Measurements from ENCODE around the gene DUOX2. TPM values are rescaled to one million over a fixed set of nuclear protein-coding genes. Genes with fewer than 3 reads are reported as not detected.

DUOX2 gene
- total and polyA plus RNA-seq, 2 of the 8 experiments (the other 6 are each of a cell fraction or from before 2014, with no cell fraction given), result 0.08 TPM; not detected in 1

GRCh38 chr15:45161666-45162065 is 47.7 kb upstream of the DUOX2 start:
- ChIA-PET CTCF (ENCODE audit: partially characterized antibody) (interaction anchor here (0.6 to 41.8 kb wide), 12 partner anchors 11 to 487 kb away, joined by 3 to 1117 read pairs (median 8); partner anchors contain the start of gene SHF), POLR2A (ENCODE audit: partially characterized antibody) (interaction anchor here (1.1 to 2.9 kb wide), 4 partner anchors 11 to 241 kb away, joined by 3 to 8 read pairs (median 3); a partner anchor contains a TSS)
- H3K36me3 ChIP-seq (ENCODE audit: control insufficient read depth in 2 of 4, insufficient read depth in 4 of 4, low read length in 3 of 4), result no peaks in the 10 kb centered on the region
- H3K14ac ChIP-seq (ENCODE audit: insufficient read length), result no peak overlapping the region
- no peak overlapping the region for H3K27ac ChIP-seq (ENCODE audit: low read depth, low read length)
- H4K8ac ChIP-seq (ENCODE audit: extremely low read depth, insufficient read depth, low read length), result no peak overlapping the region
- FAIRE-seq (no peak), DNase-seq (ENCODE audit: low read depth in 1 of 2, low spot score in 2 of 2) (no peak)
- no peaks in the 10 kb centered on the region; a peak in 2 of 7 replicates for H3K27me3 ChIP-seq (replicated peaks in 1 of 4; ENCODE audit: control insufficient read depth in 3 of 4, extremely low read depth in 1 of 4, insufficient read depth in 3 of 4, low read length in 3 of 4)
- H3K4me2 ChIP-seq (ENCODE audit: insufficient read depth in 1 of 2, low read depth in 2 of 2, low read length in 2 of 2), result no peak overlapping the region
- 87% methylated on average over 13 of the region's 14 CpGs; no CpG with 5 or more reads in 1 of the 2 experiments for WGBS, 2 experiments (ENCODE audit: extremely low coverage in 1 of 2, insufficient coverage in 1 of 2, insufficient read length in 1 of 2, insufficient replicate concordance in 2 of 2, low coverage in 1 of 2, low lambda C conversion rate in 2 of 2, missing lambda C conversion rate in 1 of 2)
- TF ChIP-seq ZNF274 (IDR thresholded peaks at IDR 0.05; ENCODE audit: borderline replicate concordance, extremely low read depth, low read length), result no peak
- no peak for TF ChIP-seq GTF2F1 (IDR thresholded peaks at IDR 0.05; ENCODE audit: borderline replicate concordance, low read depth, low read length)
- no peak for TF ChIP-seq EZH2 (IDR thresholded peaks at IDR 0.05; ENCODE audit: low read depth, low read length, severe bottlenecking)
- no peak for TF ChIP-seq CHD2 (IDR thresholded peaks at IDR 0.05; ENCODE audit: low read length)
- TF ChIP-seq CHD1 (IDR thresholded peaks at IDR 0.05; ENCODE audit: low read depth, low read length), result no peak
- no peak for TF ChIP-seq GABPA (IDR thresholded peaks at IDR 0.05; ENCODE audit: borderline replicate concordance, insufficient read depth, low read length)
- TF ChIP-seq EGR1 (IDR thresholded peaks at IDR 0.05; ENCODE audit: borderline replicate concordance, low read depth, low read length), result no peak
- TF ChIP-seq SAP30 (IDR thresholded peaks at IDR 0.05; ENCODE audit: insufficient read depth, insufficient replicate concordance, low read length), result no peak
- no peak for TF ChIP-seq SRF (IDR thresholded peaks at IDR 0.05; ENCODE audit: low read depth, low read length)
- no peak for TF ChIP-seq RFX5 (IDR thresholded peaks at IDR 0.05; ENCODE audit: borderline replicate concordance, low read depth, low read length)
- no peak overlapping the region for H2BK120ac ChIP-seq (replicated peaks; ENCODE audit: low read depth, low read length)
- peaks cover 0 to 4% (median 0%) of the 10 kb centered on the region in 4 experiments; a peak in 4 of 7 replicates for H3K4me1 ChIP-seq (replicated peaks in 1 of 4; ENCODE audit: control insufficient read depth in 3 of 4, insufficient read depth in 4 of 4, low read length in 3 of 4)
- no peak overlapping the region for H2BK15ac ChIP-seq (ENCODE audit: low read length)
- H2AK5ac ChIP-seq (ENCODE audit: low read depth, low read length), result no peak overlapping the region
- H3K79me1 ChIP-seq (ENCODE audit: low read depth, low read length), result no peaks in the 10 kb centered on the region
- H3K23ac ChIP-seq (ENCODE audit: insufficient read length), result no peak overlapping the region
- no peak overlapping the region for H2BK20ac ChIP-seq (ENCODE audit: low read length)
- peaks cover 0 to 2% of the 10 kb centered on the region in 2 experiments for H4K20me1 ChIP-seq (replicated peaks in 1 of 2; ENCODE audit: control insufficient read depth in 1 of 2, insufficient read depth in 2 of 2, low read length in 2 of 2)
- no peak overlapping the region for H2BK12ac ChIP-seq (ENCODE audit: low read depth, low read length)
- H3K79me2 ChIP-seq (ENCODE audit: control insufficient read depth in 1 of 2, insufficient read depth in 2 of 2, low read length in 2 of 2), result no peaks in the 10 kb centered on the region
- no peak overlapping the region for H3K56ac ChIP-seq (replicated peaks; ENCODE audit: insufficient read length, low read depth, low read length)
- no peak overlapping the region for H3K4ac ChIP-seq (replicated peaks; ENCODE audit: insufficient read length, low read depth, low read length)
- no peak overlapping the region for H4K5ac ChIP-seq (ENCODE audit: insufficient read length, low read depth, low read length)
- H3K9me3 ChIP-seq (ENCODE audit: insufficient read depth in 2 of 2, low read depth in 1 of 2, low read length in 1 of 2), result no peaks in the 10 kb centered on the region
- H2AFZ ChIP-seq (ENCODE audit: low read length), result no peak overlapping the region
- H2BK5ac ChIP-seq (ENCODE audit: low read depth, low read length), result no peak overlapping the region
- H3K23me2 ChIP-seq (ENCODE audit: low read depth, low read length), result no peaks in the 10 kb centered on the region; the same call in 1 of the 2 replicates
- no peak overlapping the region for H3K9ac ChIP-seq (replicated peaks in 1 of 4; ENCODE audit: extremely low read depth in 1 of 4, low read depth in 3 of 4, low read length in 3 of 4)
- H3K18ac ChIP-seq (ENCODE audit: extremely low read depth, low read length), result no peak overlapping the region
- no peak overlapping the region for H3K4me3 ChIP-seq (ENCODE audit: extremely low read depth in 1 of 4, insufficient read depth in 2 of 4, low read depth in 3 of 4, low read length in 4 of 4)
- H4K91ac ChIP-seq (replicated peaks; ENCODE audit: insufficient read length, low read length), result no peak overlapping the region
